AG08396 (cell line): ENCODE measurements around the gene DFFB.

Source experiments
- DNase-seq: peaks from one replicate; pipeline ENCODE4 v3.0.0; 2012; ENCODE audit warnings: low spot score, mixed read lengths

Gene DFFB

DNA sequence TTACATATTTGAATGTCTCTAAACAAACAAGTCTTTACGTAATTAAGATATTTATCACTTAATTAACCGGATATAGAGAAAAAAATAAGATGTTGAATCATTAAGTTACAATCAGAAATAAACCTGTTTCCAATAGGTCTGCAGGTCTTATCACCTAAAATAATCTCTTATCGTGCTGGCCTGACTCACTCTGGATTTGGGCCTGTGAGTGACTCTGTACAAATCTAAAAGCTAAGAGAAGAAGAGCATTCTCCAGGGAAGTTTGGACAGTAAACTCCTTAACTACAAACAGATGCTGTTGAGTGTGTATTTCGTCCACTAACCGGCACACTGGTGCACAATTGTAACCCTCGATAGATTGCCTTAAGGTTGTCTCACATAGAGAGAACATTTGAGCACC, 25.6 kb upstream of the DFFB start:
- DNase-seq, result no peak

DNA sequence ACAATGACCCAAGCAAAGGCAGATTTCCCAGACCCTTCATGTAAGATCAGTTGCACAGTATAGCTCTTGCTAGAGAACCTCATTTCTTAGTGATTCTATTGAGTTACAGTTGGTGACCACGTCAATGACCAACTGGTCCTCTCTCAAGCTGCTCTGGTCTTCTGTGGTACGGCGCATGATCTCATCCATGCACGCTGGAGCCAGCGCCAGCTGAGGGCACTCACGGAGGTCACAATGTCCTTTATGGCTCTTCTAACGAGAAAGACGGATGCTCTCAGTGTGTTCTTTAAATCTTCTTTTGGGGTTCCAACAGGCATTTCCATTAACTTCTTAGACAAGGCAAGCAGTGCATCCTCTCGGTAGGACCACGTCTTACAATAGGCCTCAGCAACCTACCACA, 22.6 kb upstream of the DFFB start:
- no peak for DNase-seq

GRCh38 chr1:3836421-3836820, 20.9 kb upstream of the DFFB start:
- DNase-seq, result no peak

DNA sequence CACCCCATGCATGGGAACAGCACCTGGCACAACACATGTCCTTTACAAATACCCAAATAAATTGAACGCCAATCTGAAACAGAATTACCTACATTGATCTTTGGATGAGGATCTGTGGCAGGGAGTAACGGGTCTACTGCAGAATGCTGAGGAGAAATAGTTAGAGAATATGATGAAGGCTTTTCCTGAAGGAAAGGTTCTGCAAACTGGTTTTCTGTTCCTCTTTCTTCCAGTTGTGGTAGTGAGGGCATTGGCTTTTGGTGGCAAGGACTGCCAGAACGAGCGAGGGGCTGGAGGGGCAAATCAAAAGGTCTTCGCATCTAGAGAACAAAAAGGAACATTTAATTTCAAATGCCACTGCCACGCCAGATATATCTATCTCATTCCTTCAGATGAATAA, 20.1 kb upstream of the DFFB start:
- no peak for DNase-seq

GRCh38 chr1:3837685-3838084, 19.6 kb upstream of the DFFB start:
- DNase-seq, result no peak

DNA sequence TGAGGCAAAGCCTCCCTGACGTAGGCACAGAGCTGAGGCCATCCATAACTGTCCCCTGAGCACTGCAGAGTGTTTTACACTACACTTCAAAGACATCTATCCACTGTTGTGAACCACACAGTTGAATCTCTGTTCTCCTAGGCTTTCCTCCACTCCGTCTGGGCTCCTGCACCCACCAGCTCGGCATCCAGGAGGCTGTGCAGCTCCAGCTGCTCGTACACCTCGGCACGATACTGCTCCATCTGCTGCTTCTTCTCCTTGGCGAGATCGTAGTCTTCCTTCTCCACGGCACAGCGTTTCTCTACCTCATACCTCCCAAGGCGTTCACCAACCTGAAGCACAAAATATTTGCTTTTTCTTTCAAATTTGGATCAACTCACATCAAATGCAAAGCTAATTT, 18.5 kb upstream of the DFFB start:
- DNase-seq, result no peak

- no peak for DNase-seq
Observed at GRCh38 chr1:3841491-3841890, 15.8 kb upstream of the DFFB start.

DNA sequence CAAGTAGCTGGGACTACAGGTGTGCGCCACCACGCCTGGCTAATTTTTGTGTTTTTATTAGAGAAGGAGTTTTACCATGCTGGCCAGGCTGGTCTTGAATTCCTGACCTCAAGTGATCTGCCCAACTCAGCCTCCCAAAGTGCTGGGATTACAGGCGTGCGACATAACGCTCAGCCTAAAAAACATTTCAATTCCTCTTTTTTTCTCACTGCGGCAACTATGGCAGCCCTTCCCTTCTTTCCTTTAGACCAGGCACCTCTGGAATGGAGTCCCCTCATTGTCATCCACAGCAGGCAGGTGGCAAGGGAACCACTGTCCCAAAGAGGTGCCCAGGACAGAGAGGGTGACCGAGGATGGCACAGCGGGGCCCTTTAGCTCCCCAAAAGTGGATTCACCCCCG, 14.4 kb upstream of the DFFB start:
- no peak for DNase-seq

- DNase-seq, result no peak
Observed at GRCh38 chr1:3846541-3846940, 10.7 kb upstream of the DFFB start.

GRCh38 chr1:3847081-3847480, 10.2 kb upstream of the DFFB start:
- no peak for DNase-seq

- no peak for DNase-seq
Observed at GRCh38 chr1:3850857-3851256, 6.4 kb upstream of the DFFB start.

DNA sequence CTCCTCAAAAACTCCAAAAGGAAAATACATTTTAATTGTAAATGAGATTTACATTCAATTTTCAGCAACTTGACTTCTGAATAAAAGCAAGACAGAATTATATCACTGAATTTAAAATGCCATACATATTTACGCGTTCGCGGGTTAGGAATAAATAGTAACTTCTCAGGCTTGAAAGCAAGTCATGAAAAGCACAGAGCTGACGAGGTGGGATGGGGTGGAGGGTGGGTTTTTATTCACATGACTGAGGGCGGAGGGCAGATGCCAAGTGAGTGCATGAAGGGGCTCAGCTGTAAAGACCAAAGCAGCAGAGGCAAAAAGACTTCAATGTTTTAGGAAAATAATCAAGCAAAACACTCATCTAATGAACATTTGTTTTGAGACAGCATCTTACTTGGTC, 6.0 kb upstream of the DFFB start:
- DNase-seq, result no peak

DNA sequence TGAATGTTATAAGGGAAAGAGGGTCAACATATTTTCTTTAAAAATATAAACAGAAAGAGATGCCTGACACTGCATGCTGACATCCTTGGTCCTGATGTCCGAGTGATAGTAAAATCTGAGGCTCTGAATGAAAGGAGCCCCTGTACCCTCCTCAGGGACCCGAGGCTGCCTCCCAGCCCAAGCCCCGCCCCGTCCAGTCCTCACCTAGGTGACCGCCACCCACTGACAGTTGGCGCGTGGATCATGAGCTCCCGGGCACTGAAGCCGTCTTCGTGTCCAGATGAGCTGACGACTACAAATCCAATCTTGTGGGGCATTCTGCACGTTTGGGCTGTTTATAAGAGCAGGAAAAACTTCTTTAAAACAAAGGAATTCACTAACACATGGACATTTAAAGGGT, 5.2 kb upstream of the DFFB start:
- DNase-seq, result no peak

DNA sequence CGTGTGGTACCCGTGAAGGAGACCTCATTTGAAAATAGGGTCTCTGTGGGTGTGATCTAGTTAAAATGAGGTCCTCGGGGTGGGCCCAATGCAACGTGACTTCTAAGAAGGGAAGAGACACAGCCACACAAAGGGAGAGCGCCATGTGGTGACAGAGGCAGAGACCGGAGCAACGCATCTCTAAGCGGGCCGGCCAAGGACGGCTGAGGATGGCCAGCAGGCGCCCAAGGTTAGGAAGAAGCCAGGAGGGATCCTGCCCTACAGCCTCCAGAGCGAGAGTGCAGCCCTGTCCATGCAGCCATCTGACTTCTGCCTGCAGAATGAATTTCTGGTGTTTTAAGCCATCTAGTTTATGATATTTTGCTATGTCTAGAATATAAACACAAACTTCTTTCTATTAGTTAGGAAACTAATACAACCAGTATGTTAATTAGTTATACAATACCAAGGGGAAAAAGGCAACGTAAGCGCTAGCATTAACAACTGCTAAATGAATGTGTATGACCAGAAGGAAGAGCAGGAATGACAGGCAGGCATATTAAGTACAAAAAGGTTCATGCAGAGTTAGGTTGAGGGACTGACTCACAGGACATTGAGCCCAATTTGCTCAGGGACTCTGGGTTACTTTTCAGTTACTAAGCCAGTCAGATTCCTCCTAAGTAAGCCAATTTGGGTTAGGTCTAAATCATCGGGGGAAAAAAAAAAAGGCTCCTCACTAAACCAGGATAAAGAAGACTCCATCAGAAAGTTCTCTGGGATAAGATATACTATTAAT, 4.4 kb upstream of the DFFB start:
- no peak for DNase-seq

- no peak for DNase-seq
Observed at GRCh38 chr1:3857791-3858129, 484 bp downstream of the DFFB start.

DNA sequence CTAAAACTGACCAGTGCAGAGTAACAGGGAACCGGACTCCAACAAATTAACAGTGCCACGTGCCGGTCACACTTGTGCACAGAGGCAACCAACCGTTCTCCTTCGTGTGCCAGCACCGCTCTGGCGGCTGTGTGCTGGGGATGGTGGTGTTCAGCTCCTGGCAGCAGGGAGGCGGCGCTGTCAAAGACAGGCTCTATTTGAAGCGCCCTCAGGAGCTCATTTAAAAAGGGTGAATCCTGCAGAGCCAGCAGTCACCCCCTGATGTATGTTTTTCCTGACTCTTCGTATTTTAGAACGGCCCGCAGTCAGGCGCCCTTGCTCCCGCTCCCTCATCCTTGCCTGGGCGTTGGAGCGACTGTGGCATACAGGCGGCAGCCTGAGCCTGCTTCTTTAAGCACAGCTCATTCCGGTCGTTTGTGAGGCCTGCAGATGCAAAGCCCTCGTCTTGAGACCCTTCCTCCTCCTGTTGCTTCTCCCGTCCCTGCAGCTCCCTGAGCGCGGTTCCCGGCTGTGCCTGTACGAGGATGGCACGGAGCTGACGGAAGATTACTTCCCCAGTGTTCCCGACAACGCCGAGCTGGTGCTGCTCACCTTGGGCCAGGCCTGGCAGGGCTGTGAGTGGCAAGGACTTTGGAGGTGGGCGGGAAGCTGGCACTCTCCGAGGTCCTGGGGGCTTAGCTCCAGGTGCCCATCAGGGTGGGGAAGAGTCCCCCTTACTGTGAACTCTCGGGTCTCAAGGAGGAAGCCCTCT, 1.1 kb downstream of the DFFB start:
- peak; percentile 32 for DNase-seq

GRCh38 chr1:3863231-3863935, 6.1 kb downstream of the DFFB start:
- DNase-seq, result no peak

- DNase-seq, result no peak
Observed at GRCh38 chr1:3864884-3865283, 7.6 kb downstream of the DFFB start.

- no peak for DNase-seq
Observed at GRCh38 chr1:3865606-3866160, 8.4 kb downstream of the DFFB start.

GRCh38 chr1:3868464-3869006, 11.3 kb downstream of the DFFB start:
- DNase-seq, result no peak

- no peak for DNase-seq
Observed at GRCh38 chr1:3869751-3870301, 12.6 kb downstream of the DFFB start.

- DNase-seq, result no peak
Observed at GRCh38 chr1:3871451-3871805, 14.2 kb downstream of the DFFB start.
